Keratinocyte (primary cell): ENCODE results near the gene NDUFV1. TPM values are rescaled to one million over a fixed set of nuclear protein-coding genes. Genes with fewer than 3 reads are reported as not detected.

ENCODE experiments used
- DNase-seq: peaks from one replicate; pipeline ENCODE4 v3.0.0-alpha.2; 2011; ENCODE audit warnings: low read depth, missing footprints, low spot score
- FAIRE-seq: peaks from 2 replicates; lab custom pipeline; 2011; peaks lifted over from hg19 to GRCh38; lab: Jason Lieb, UNC
- H2AFZ ChIP-seq: 2 replicates; pipeline ENCODE4 v1.6.0; 2012; ENCODE audit warnings: low read length, control low read depth, inconsistent platforms; ENCODE audit not compliant: control insufficient read depth
- H3K27ac ChIP-seq: 2 replicates; pipeline ENCODE4 v1.5.1; 2011; ENCODE audit warnings: low read length; ENCODE audit not compliant: control insufficient read depth, insufficient read depth
- H3K27me3 ChIP-seq: 3 replicates; pipeline ENCODE4 v1.6.0; 2011; ENCODE audit warnings: low read length; ENCODE audit not compliant: control insufficient read depth, insufficient read depth; ENCODE audit errors: extremely low read depth
- H3K36me3 ChIP-seq, 2 experiments: 2 replicates in 1 of 2; 3 replicates in 1 of 2; pipeline ENCODE4 v1.5.1; 2011; ENCODE audit warnings: low read length in 2 of 2, mild to moderate bottlenecking in 1 of 2; ENCODE audit not compliant: control insufficient read depth in 2 of 2, insufficient read depth in 2 of 2; ENCODE audit errors: extremely low read depth in 1 of 2
- H3K4me1 ChIP-seq: 3 replicates; pipeline ENCODE4 v1.5.1; 2011; ENCODE audit warnings: low read length; ENCODE audit not compliant: control insufficient read depth, insufficient read depth; ENCODE audit errors: extremely low read depth
- H3K4me2 ChIP-seq: 3 replicates; pipeline ENCODE4 v1.6.0; 2011; ENCODE audit warnings: low read depth, low read length; ENCODE audit not compliant: control insufficient read depth, insufficient read depth; ENCODE audit errors: extremely low read depth
- H3K4me3 ChIP-seq, 3 experiments: fragments of 200-600 bp in 1 of 3; sonication (generic) in 1 of 3; 2 replicates in 2 of 3; 3 replicates in 1 of 3; pipeline ENCODE4 v1.5.1; 2011 to 2016; ENCODE audit warnings: low read length in 3 of 3, mild to moderate bottlenecking in 3 of 3, control low read depth in 2 of 3, inconsistent platforms in 1 of 3, low read depth in 1 of 3, mixed read lengths in 1 of 3, mixed run types in 1 of 3, moderate library complexity in 1 of 3; ENCODE audit not compliant: control insufficient read depth in 2 of 3, insufficient read depth in 2 of 3; ENCODE audit errors: extremely low read depth in 1 of 3
- H3K79me2 ChIP-seq: 2 replicates; pipeline ENCODE4 v1.6.0; 2012; ENCODE audit warnings: low read length; ENCODE audit not compliant: control insufficient read depth, insufficient read depth
- H3K9ac ChIP-seq: 3 replicates; pipeline ENCODE4 v1.6.0; 2011; ENCODE audit warnings: low read length; ENCODE audit not compliant: control insufficient read depth, insufficient read depth; ENCODE audit errors: extremely low read depth
- H3K9me1 ChIP-seq: 3 replicates; pipeline ENCODE4 v1.6.0; 2011; ENCODE audit warnings: low read length; ENCODE audit not compliant: control insufficient read depth, insufficient read depth; ENCODE audit errors: extremely low read depth
- H3K9me3 ChIP-seq: 2 replicates; pipeline ENCODE4 v1.5.1; 2012; ENCODE audit warnings: low read depth, low read length; ENCODE audit not compliant: control insufficient read depth
- H4K20me1 ChIP-seq: 3 replicates; pipeline ENCODE4 v1.6.0; 2011; ENCODE audit warnings: low read length; ENCODE audit not compliant: control insufficient read depth, insufficient read depth; ENCODE audit errors: extremely low read depth
- CTCF ChIP-seq, 3 experiments: IDR thresholded peaks in 1 of 3; conservative IDR thresholded peaks in 1 of 3; optimal IDR thresholded peaks in 1 of 3; 2 replicates in 2 of 3; 3 replicates in 1 of 3; pipeline versions ENCODE3 to v1.5.1; 2011; ENCODE audit warnings: low read length in 3 of 3, mild to moderate bottlenecking in 3 of 3, moderate library complexity in 2 of 3, control low read depth in 1 of 3, inconsistent platforms in 1 of 3; ENCODE audit not compliant: insufficient read depth in 2 of 3; ENCODE audit errors: extremely low read depth in 1 of 3
- EZH2 ChIP-seq: IDR thresholded peaks from one replicate; pipeline ENCODE4 v1.6.1; 2012; ENCODE audit warnings: inconsistent platforms, mild to moderate bottlenecking, low read length, moderate library complexity
- dilution Hi-C: fragments of 300-500 bp; cut with MboI; formaldehyde crosslinking; loops from one replicate; pipeline ENCODE4 v1.7.0; 2020; ENCODE audit warnings: low sequenced_read_pairs; ENCODE audit not compliant: extremely low pct_ligation_motif_present
- polyA plus RNA-seq, 5 experiments: library from polyadenylated mRNA; depleted of rRNA in 3 of 5; stranded (reverse) in 3 of 5; stranded (forward) in 1 of 5; unstranded in 1 of 5; fragments of >200 nt; gene quantifications; 1 replicate in 1 of 5; 2 replicates in 3 of 5; 3 replicates in 1 of 5; pipeline versions ENCODE4 v1.2.1 to v1.2.3, GENCODE V29; 2011 to 2012; ENCODE audit warnings: missing spikeins in 2 of 5, low read depth in 1 of 5, low replicate concordance in 1 of 5

The NDUFV1 gene
- polyA plus RNA-seq, 1 donor (not counting 4 experiments of a cell fraction or from before 2014, with no cell fraction given), result 102 TPM

GRCh38 chr11:67627812-67628624 is 21.3 kb downstream of the NDUFV1 start:
- H4K20me1 ChIP-seq, result no peaks in the 10 kb centered on the region
- no peaks in the 10 kb centered on the region for H3K9me1 ChIP-seq
- no peak for TF ChIP-seq CTCF (optimal IDR thresholded peaks at IDR 0.05 in 1 of 3, IDR thresholded peaks at IDR 0.05 in 1 of 3, conservative IDR thresholded peaks at IDR 0.05 in 1 of 3; ENCODE audit: extremely low read depth in 1 of 3, insufficient read depth in 2 of 3, low read length in 3 of 3)
- TF ChIP-seq EZH2, result no peak
- H3K4me1 ChIP-seq, result peaks cover 6% of the 10 kb centered on the region
- H2AFZ ChIP-seq, result no peak overlapping the region
- H3K27me3 ChIP-seq, result no peaks in the 10 kb centered on the region
- no peaks in the 10 kb centered on the region for H3K9me3 ChIP-seq
- FAIRE-seq, result no peak
- no peaks in the 10 kb centered on the region for H3K79me2 ChIP-seq
- no peak overlapping the region for H3K27ac ChIP-seq
- H3K36me3 ChIP-seq, result no peaks in the 10 kb centered on the region
- dilution Hi-C loops, result no loop called here
- H3K4me2 ChIP-seq, result no peak overlapping the region
- no peak for DNase-seq
- H3K4me3 ChIP-seq, result no peak overlapping the region
- no peak overlapping the region for H3K9ac ChIP-seq

GRCh38 chr11:67628710-67629385 is 22.1 kb downstream of the NDUFV1 start:
- Histone ChIP-seq H3K36me3 (no peaks in the 10 kb centered on the region), H3K79me2 (no peaks in the 10 kb centered on the region), H3K9me1 (no peaks in the 10 kb centered on the region), H4K20me1 (no peaks in the 10 kb centered on the region), H3K4me3 (no peak overlapping the region), H2AFZ (peak overlapping the region; percentile 22), H3K9ac (peak overlapping the region; percentile 22), H3K27ac (no peak overlapping the region), H3K4me2 (peak overlapping the region; percentile 76), H3K9me3 (no peaks in the 10 kb centered on the region), H3K4me1 (peaks cover 6% of the 10 kb centered on the region), H3K27me3 (no peaks in the 10 kb centered on the region)
- dilution Hi-C loops, result no loop called here
- no peak for FAIRE-seq
- no peak for DNase-seq
- TF ChIP-seq EZH2 (no peak), CTCF (optimal IDR thresholded peaks at IDR 0.05 in 1 of 3, IDR thresholded peaks at IDR 0.05 in 1 of 3, conservative IDR thresholded peaks at IDR 0.05 in 1 of 3; ENCODE audit: extremely low read depth in 1 of 3, insufficient read depth in 2 of 3, low read length in 3 of 3) (peak in 1 of 3 experiments; percentile 76)
